GM12878 (cell line): ENCODE results near the gene CC2D1B.

Experiments
- BACH1 ChIP-seq: fragments of 450-650 bp; IDR thresholded peaks from 2 replicates; pipeline ENCODE4 v1.6.1; 2017; ENCODE audit warnings: mild to moderate bottlenecking, borderline replicate concordance
- CHD2 ChIP-seq: IDR thresholded peaks from 2 replicates; pipeline ENCODE4 v1.6.1; 2011; ENCODE audit warnings: low read depth, low read length, improper control_type of control experiment, borderline replicate concordance
- FOXK2 ChIP-seq: fragments of 450-650 bp; IDR thresholded peaks from 2 replicates; pipeline ENCODE4 v1.6.1; 2017; ENCODE audit warnings: mild to moderate bottlenecking, moderate library complexity
- REST ChIP-seq: IDR thresholded peaks from 2 replicates; pipeline ENCODE4 v1.6.1; 2012; ENCODE audit warnings: mild to moderate bottlenecking, low read depth, low read length

DNA sequence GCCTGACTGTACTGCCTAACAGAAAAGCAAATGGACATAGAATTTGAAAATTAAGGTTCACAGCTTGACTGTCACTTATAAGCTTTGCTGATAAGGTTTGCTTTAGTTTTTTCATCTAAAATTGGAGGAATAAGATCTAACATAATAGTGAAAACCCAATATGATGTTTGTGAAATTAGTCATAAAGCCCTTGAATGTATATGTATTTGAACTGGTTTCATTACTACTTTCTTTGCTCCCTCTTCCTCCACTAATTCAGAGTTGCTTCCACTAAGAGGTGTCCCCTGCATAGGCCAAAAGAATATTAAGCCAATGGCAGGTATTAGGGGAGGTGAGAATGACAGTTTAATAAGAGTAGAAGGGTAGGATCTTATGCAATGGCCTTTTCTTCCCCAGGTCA lies 48.9 kb upstream of the CC2D1B start:
- TF ChIP-seq CHD2 = no peak
- TF ChIP-seq FOXK2 = no peak
- no peak for TF ChIP-seq REST
- no peak for TF ChIP-seq BACH1
